Measurements from ENCODE around the gene PTK6.
"Not testable (repeated sequence)": the region's sequence is repeated elsewhere in the genome, so short reads cannot be mapped to it uniquely, and the experiment has no call there.

The PTK6 gene

DNA sequence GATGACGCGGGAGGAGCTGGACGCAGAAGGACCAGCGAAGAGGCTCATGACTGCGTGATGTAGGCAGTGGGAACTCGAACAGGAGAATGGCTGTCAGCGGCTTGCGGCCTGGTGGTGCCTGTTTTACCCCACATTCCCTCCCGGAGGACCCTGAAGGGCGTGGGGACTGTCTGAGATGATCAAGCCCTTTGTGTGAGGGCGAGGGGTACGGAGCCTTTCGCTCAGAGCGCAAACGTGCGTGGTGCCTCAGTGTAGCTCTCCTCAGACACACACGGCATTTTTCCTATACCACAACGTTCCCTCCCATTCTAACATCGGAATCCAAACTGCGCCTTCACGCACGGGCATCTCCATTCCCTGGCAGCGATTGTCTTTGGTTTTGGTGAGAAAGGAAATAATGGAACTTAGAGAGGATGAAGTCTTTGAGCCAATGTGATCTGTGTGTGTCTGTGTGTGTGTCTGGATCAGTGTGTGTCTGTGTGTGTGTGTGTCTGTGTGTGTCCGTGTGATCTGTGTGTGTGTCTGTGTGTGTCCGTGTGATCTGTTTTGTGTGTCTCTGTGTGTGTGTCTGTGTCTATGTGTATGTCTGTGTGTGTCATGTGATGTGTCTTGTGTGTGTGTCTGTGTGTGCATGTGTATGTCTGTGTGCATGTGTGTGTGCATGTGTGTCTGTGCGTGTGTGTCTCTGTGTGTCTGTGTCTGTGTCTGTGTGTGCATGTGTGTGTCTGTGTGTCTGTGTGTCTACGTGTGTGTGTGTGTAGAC, 5.3 kb downstream of the PTK6 start:
- FAIRE-seq (peak; percentile 99), DNase-seq (ENCODE audit: low spot score) (no peak)

DNA sequence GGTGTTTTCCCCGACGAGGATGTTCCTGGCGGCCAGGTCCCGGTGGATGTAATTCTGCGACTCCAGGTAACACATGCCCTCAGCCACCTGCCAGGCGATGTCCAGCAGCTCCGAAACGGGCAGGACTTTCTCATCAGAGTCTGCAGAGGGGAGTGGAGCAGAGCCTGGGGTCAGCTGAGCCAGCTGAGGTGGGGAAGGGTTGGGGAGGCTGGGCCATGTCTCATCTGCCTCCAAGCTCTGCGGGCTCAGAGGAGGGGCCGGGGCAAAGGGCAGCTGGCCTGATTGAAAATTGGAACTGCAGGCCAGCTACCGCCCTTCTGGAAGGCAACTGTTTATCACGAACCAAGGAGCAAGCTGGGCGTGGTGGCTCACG, 6.4 kb downstream of the PTK6 start:
- no peak for FAIRE-seq
- no peak for DNase-seq (ENCODE audit: low spot score)

DNA sequence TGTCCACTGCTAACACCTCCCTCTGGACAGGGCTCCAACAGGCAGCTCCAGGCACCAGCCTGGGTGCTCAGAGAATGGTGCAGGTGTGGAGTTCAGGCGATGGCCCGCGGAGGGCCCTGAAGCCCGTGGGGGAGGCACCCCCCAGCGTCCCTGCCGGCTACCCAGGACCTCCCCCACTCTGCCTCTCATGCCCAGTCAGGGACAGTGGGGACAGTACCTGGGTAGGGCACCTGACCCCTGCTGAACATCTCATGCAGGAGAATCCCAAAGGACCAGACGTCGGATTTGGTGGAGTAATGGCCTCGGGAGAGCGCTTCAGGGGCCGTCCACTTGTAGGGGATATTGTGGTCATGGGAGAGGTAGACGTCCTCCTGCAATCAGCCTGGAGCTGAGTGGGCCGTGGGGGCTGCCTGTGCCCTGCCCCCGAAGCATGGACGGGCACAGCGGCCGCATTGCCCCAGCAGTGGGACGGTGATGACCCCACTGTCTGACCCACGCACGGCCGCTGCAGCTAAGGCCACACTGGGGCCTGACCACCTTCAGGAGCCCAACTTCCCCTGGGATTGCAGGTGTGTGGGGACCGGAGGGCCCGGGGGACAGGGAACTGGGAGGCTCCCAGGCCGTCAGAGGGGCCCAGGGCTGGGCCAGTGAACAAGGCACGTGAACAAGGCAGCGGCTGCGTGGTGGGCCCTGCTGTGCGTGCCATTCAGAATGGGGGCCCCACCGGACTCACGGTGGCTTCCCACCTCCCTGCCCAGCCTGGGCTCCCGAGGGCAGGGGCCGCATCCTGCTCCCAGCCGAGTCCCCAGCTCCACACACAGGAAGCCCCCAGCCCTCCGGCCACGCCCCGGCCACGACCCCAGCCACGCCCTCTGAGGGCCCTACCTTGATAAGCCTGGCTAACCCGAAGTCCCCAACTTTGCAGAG, 7.1 kb downstream of the PTK6 start:
- FAIRE-seq (no peak), DNase-seq (ENCODE audit: low spot score) (no peak)

DNA sequence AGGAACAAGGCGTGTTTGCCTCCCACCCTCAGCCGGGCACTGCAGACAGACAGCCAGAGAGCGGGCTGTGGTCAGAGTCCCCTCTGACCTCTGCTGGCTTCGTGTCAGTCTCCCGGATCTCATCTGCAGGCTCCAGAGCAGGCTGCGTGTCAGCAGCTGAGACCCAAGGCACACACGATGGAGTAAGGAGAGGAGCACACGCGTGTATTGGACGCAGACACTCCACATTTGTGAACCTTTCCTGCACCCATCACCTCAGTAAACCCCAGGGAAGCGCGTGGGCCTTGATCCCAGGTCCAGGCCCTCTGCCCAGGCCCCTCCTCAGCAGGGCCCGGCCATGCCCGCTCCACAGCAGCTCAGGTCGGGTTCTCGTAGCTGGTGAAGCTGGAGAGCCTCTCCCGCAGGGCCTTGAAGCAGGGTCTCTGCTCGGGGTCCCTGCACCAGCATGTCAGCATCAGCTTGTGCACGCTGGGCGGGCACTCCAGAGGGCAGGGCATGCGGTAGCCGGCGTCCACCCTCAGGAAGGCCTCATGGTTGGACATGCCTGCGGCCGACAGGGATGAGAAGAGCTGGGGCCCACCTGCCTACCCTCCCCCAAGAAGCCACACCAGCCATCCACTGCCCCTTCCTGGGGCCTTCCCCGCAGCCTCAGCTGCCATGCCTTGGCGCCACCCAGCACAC, 7.9 kb downstream of the PTK6 start:
- FAIRE-seq (no peak), DNase-seq (ENCODE audit: low spot score) (no peak)

DNA sequence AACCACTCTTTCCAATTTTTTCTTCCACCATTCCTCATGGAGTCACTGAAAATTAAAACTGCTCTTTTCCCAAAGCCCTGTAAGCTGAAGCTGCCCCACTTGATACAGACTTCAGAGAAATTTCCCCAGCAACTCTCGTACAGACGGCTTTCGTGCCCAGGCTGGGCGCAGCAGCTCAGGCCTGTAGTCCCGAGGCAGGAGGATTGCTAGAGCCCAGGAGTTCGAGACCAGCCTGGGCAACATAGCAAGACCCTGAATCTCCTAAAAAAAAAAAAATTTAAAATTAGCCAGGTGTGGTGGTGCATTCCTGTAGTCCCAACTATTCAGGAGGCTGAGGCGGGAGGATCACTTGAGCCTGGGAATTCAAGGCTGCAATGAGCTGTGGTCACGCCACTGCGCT, 10.0 kb downstream of the PTK6 start:
- FAIRE-seq = no peak
- no peak for DNase-seq (ENCODE audit: low spot score)

DNA sequence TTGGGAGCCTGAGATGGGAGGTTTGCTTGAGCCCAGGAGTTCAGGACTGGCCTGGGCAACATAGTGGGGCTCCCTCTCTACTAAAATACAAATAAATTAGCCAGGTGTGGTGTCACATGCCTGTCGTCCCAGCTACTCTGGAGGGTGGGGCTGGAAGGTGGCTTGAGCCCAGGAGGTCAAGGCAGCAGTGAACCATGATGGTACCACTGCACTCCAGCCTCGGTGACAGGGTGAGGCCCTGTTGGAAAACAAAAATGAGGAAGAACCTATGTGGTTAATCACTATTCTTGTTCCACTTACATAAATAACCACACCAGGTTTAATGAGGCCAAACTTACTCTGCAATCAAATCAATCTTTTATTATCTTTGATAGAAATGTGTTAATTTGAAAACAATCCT, 11.2 kb downstream of the PTK6 start:
- FAIRE-seq (no peak), DNase-seq (ENCODE audit: low spot score) (no peak)

DNA sequence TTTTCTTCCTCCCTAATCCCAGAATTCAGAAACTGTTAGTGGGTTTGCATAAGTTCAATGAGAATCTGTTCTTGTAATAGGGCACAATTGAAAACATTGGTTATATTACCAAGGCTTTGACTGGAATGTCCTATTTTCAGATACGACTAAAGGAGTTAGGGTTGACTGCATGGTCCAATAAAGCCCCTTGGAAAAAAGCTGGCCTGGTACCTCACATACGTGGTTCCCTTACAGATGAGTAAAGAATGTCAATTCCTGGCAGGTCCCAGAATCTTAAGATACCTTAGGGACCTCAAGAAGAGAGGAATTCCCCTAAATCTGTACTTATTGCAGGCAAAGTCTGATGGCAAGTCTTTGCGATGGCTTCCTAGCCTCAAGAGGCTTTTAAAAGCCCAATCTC, 12.0 kb downstream of the PTK6 start:
- FAIRE-seq (no peak), DNase-seq (ENCODE audit: low spot score) (no peak)

DNA sequence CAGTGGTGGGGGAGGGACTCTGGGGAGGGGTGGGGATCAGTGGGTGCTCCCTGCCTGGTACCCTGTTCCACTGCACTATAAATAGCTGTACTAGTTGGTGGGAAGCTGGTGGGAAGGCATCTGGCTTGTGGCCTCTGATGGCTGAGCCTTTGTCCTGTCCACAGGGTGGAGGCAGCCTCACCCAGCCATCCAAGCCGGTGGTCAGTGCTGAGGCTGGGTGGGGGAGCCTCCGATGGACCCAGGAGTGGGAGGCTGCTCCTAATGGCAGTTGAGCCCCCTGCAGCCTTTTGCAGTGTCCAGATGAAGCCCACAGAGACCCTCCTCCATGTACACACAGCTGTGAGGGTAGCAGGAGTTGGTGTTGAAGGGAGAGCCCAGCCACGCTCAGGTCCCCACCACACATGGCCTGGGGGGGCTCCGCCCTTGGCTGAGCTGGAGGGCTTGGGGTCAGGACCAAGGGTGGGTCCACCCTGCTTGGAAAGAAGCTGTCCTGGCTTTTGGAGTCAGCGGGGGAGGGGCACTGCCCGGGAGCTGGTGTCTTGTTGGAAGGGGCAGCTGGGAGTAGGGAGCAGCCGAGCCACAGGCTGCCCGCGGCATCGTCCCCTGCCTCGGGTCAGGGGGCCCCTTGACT, 14.1 kb downstream of the PTK6 start:
- no peak for FAIRE-seq

DNA sequence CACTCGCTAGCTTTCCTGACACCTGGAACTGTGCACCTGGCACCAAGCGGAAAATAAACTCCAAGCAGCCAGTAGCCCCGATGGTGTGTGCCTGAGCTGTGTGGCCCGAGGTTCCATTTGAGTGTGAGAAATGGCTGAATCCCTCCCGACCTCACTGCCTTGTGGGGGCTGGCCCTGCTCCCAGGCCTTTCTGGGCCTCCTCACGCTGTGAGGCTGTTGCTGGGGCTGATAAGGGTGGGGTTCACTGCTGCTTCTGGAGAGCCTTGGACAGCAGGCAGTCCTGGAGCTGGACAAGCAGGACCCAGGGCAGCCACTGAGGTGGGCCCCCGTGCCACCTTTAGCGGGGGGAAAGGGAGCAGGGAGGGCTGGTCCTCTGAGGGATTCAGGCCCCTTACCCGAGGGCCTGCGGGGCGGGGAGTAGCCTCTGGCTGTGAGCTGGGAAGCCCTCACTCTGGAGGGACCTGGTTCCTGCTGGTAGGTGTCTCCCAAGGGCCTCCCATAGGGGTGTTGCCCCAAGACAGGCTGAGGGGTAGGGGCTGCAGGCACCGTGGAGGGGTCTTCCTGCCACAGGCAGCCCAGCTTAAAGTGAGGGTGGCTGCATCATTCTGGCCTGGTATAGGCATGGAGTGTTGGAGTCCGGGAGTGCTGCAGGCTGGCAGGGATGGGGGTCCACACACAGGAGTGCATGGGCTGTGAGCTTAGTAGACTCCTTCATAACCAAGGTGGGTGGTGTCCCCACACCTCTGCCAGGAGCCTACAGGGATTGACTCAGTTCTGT, 14.9 kb downstream of the PTK6 start:
- DNase-seq (ENCODE audit: low spot score) = no peak
- FAIRE-seq = no peak

More for the DNA sequence above, 14.1 kb downstream of the PTK6 start:
- no peak for DNase-seq (ENCODE audit: low spot score)

DNA sequence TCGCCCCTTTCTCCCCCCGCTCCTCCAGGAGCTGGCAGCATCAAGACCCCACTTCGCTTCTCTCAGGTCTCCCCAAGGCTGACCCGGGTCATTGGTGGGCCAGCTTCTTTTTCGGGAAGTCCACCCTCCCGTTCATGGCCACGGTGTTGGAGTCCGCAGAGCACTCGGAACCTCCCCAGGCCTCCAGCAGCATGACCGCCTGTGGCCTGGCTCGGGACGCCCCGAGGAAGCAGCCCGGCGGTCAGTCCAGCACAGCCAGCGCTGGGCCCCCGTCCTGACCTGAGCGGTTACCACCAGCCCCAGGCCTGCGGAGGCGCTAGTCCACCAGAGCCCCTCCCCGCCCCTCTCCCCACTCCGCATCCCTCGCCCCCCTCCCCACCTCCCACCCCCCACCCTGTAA, 15.6 kb downstream of the PTK6 start:
- no peak for DNase-seq (ENCODE audit: low spot score)
- FAIRE-seq = no peak

DNA sequence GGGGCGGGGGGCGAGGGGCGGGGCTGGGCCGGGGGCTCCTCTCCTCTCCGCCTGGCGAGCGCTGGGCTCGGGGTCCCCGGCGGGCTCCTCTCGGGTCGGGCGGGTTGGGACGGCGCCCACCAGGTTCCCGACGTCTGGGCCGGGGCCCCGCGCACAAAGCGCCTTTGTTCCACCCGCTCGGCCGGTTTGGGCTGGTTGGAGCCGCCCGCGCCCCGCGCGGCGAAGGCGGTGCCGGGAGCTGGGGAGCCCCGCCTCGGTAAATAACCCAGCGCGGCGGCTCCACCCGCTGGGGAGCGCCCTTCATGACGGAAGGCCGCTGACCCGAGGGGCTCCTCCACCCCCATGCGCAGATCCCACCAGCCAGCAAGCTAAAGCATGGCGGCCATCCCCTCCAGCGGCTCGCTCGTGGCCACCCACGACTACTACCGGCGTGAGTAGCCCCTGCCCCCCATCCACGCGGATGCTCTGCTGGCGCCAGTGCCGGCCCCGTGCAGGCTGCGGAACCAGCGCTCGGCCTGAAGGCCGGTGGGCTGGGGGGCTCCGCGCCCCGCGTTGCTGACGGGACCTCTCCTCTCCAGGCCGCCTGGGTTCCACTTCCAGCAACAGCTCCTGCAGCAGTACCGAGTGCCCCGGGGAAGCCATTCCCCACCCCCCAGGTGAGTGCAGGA, 16.1 kb downstream of the PTK6 start:
- peak; percentile 76 for FAIRE-seq
- DNase-seq (ENCODE audit: low spot score) = peak; percentile 86

DNA sequence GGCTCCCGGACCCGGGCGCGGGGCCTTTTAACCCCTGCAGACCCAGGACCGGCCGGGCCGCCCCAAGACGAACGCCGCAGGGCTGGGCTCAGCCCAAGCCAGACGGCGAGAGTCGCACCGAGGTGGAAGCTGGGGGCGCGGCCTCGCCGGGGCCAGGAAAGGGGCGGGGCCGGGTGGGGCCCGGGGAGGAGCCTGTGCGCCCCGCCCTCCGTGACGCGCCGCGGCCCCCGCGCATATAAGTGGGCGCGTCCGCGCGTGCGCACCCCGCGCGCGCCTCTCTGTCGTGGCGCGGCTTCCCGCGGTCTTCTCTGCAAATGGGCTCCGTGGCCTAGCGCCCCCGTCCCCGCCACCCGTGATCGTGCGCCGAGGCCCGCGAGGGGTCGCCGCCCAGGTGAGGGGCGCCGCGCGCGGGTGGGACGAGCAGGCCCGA, 16.7 kb downstream of the PTK6 start, which contains the start of gene PPDPF:
PPDPF (plus strand) TSS at position 262 of the 430 bp plus-strand sequence. CDS start 544 bp downstream, outside the sequence.
- FAIRE-seq = peak; percentile 94

DNA sequence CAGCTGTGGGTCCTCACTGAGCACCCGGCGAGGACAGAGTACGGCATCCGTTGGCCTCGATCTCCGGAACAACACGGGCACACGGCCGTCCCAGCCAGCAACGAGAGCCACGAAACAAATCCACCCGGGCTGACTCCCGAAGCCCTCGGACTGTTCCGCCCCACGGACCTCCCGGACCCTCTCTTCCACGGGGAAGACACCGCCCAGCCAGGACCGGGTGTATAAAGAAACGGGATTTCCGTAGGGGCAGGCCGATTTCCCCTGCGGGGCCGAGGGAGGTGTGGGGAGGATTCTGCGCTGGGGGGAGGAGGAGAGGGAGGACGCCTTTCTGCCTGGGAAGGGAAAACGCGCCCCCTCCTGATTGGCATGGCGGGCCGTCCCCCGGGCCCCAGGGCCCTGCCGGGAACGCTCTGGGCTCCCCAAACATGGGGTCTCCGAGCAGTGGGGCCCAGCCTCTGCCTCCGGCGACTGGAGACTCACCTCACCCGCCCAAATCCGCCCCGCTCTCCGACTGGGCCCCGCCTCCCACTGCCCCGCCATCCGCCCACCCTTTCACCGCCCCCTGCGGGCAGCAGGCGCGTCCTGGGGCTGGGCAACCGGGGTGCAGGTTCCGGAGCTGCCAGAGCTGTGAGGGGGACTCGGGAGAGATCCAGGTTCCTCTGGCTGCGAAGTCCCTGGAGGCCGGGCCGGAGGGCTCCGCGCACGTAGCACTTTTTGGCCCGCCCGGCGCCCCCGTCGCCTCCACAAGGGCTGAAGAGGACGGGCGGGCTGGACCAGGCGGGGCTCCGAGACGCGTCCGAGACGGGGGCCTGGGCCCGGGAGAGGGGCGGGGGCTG, 17.3 kb downstream of the PTK6 start:
- DNase-seq (ENCODE audit: low spot score) (peak; percentile 92), FAIRE-seq (peak; percentile 97)

More for the DNA sequence above, 16.7 kb downstream of the PTK6 start, which contains the start of gene PPDPF:
- peak; percentile 98 for DNase-seq (ENCODE audit: low spot score)

DNA sequence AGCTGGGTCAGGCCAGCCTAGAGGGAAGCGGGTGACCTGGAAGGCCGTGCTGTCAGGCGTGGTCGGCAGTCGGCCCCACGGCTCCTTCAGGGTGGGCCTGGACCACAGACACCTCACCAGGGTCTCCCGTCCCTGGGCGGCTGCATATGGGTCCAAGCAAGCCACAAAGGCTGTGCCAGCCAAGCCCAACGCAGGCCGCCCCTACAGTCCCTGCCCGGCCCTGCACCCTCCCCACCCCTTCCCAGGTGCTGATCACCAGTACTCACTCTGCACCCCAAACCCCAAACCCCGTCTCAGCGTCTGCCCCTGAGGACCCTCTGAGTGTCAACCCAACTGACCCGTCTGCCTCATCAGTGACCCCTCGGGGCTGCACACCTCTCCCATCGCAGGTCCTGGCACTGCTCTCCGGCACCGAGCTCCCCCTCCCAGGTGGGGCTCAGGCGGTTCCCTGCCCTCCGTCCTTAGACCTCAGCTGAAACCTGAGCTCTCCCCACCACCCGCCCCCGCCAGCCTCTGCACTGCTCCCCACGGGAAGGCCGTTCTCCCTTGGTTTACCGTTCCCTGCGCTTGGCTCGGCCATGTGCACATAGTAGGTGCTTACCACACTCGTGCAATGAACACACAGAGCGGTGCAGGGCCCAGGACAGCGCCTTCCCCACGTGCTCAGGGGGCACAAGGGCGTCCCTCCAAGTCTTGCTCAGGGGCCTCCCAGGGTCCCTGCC, 18.1 kb downstream of the PTK6 start:
- FAIRE-seq = no peak
- no peak for DNase-seq (ENCODE audit: low spot score)

DNA sequence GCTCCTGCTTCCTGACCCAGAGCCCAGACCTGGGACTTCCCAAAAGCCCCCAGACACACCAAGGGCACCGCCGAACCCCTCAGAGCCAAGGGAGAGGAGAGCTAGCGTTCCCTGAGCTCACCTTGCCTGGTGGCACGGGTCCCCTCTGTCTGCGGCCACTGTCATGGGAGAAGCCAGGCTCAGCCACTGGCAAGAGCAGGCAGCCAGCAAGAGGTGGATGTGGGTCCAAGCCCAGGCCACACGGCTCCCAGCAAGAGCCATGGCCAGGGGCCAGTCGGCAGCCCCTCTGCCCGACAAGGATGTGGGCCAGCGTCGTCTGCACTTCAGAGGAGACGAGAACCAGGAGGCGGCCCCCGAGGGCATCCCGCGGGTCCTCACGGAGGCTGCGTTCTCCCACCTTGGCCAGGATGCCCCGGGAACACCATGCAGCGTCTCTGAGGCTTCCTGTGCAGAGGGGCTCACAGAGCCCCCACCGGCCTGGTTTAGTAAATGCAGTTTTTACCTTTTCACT, 18.8 kb downstream of the PTK6 start:
- FAIRE-seq = no peak
- DNase-seq (ENCODE audit: low spot score) = no peak

DNA sequence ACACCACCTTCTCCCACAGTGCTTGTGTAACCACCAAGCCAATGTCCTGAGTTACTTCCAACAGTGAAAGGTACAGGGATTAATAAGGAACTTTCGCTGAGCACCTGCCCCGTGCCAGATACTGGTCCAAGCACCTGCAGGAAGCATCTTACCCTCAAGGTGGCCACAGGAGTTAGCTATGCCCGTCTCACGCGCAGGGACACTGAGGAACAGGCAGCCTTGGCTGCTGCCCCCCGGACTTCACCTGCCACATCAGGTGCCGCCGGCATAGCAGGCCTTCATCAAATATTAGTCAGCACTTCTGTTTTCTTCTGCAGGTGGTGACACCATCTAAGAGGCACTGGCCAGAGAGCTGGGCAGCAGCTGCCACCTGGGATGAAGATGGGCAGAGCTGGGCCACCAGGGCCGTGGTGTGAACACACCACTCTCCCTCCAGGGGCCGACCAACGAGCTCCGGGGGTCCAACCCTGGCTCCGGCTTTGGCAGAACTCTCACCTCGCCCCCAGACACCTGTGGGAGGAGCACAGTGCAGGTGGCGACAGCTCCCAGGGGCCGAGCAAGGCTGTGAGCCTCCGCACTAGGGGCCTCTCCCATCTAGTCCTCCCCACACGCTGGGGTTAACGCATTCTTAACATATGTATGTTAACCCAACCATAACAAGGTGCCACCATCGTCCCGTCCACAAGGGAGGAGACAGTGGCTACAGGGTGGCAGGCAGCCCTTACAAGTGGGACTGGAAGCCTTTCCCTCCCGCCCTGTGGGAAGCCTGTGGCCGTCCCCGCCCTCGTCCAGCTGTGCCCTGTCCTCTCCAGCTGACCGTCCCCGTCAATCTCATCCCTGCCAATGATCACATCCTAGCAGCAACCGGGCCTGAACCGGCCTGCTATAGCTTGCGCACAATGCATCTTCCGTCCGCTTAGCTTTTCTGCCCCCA, 19.5 kb downstream of the PTK6 start:
- DNase-seq (ENCODE audit: low spot score) (no peak), FAIRE-seq (no peak)

DNA sequence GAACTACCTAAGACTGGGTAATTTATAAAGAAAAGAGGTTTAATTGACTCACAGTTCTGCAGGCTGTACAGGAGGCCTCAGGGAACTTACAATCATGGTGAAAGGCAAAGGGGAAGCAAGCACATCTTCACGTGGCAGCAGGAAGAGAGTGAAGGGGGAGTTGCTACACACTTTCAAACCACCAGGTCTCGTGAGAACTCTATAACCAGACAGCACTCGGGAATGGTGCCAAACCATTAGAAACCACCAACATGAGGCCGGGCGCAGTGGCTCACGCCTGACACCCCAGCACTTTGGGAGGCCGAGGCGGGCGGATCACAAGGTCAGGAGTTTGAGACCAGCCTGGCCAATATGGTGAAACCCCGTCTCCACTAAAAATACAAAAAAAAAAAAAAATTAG, 22.7 kb downstream of the PTK6 start:
- DNase-seq (ENCODE audit: low spot score); FAIRE-seq: not testable (repeated sequence)

All from urothelium cell line (cell line).